Keratinocyte (primary cell): ENCODE measurements around the gene GON7.

Experiments
- EZH2 ChIP-seq: IDR thresholded peaks from one replicate; pipeline ENCODE4 v1.6.1; 2012; ENCODE audit warnings: inconsistent platforms, mild to moderate bottlenecking, low read length, moderate library complexity
- TF ChIP-seq, protein P1 (sequence below), 3 experiments: IDR thresholded peaks in 1 of 3; conservative IDR thresholded peaks in 1 of 3; optimal IDR thresholded peaks in 1 of 3; 2 replicates in 2 of 3; 3 replicates in 1 of 3; pipeline versions ENCODE3 to v1.5.1; 2011; ENCODE audit warnings: low read length in 3 of 3, mild to moderate bottlenecking in 3 of 3, moderate library complexity in 2 of 3, control low read depth in 1 of 3, inconsistent platforms in 1 of 3; ENCODE audit not compliant: insufficient read depth in 2 of 3; ENCODE audit errors: extremely low read depth in 1 of 3

GRCh38 chr14:93183596-93184317 lies 23.1 kb downstream of the GON7 start:
- TF ChIP-seq, protein P1, sequence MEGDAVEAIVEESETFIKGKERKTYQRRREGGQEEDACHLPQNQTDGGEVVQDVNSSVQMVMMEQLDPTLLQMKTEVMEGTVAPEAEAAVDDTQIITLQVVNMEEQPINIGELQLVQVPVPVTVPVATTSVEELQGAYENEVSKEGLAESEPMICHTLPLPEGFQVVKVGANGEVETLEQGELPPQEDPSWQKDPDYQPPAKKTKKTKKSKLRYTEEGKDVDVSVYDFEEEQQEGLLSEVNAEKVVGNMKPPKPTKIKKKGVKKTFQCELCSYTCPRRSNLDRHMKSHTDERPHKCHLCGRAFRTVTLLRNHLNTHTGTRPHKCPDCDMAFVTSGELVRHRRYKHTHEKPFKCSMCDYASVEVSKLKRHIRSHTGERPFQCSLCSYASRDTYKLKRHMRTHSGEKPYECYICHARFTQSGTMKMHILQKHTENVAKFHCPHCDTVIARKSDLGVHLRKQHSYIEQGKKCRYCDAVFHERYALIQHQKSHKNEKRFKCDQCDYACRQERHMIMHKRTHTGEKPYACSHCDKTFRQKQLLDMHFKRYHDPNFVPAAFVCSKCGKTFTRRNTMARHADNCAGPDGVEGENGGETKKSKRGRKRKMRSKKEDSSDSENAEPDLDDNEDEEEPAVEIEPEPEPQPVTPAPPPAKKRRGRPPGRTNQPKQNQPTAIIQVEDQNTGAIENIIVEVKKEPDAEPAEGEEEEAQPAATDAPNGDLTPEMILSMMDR (optimal IDR thresholded peaks at IDR 0.05 in 1 of 3, IDR thresholded peaks at IDR 0.05 in 1 of 3, conservative IDR thresholded peaks at IDR 0.05 in 1 of 3; ENCODE audit: extremely low read depth in 1 of 3, insufficient read depth in 2 of 3, low read length in 3 of 3), result no peak
- TF ChIP-seq EZH2, result no peak
